ENCODE data around the gene RACK1.

DNA sequence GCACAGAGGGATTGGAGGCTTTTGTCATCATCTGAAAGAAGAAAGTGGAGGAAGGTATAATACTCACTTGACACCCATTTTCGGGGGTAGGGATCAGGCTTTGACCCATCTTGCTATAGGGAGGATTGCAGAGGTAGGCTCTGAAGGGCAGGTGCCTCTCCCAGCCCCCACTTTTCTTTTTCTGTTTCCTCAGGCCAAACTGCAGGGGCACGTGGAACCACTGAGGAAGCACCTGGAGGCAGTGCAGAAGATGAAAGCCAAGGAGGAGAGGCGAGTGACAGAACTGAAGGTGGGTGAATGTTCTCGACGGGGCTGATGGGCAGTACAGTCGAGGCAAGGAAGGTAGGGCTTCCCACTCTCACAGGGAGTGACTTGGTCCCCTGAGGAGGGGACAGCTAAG, 13.2 kb downstream of the RACK1 start:
- TF ChIP-seq, protein P1, sequence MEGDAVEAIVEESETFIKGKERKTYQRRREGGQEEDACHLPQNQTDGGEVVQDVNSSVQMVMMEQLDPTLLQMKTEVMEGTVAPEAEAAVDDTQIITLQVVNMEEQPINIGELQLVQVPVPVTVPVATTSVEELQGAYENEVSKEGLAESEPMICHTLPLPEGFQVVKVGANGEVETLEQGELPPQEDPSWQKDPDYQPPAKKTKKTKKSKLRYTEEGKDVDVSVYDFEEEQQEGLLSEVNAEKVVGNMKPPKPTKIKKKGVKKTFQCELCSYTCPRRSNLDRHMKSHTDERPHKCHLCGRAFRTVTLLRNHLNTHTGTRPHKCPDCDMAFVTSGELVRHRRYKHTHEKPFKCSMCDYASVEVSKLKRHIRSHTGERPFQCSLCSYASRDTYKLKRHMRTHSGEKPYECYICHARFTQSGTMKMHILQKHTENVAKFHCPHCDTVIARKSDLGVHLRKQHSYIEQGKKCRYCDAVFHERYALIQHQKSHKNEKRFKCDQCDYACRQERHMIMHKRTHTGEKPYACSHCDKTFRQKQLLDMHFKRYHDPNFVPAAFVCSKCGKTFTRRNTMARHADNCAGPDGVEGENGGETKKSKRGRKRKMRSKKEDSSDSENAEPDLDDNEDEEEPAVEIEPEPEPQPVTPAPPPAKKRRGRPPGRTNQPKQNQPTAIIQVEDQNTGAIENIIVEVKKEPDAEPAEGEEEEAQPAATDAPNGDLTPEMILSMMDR (IDR thresholded peaks at IDR 0.05; ENCODE audit: low read length): no peak
- no peak for TF ChIP-seq EZH2phosphoT487 (IDR thresholded peaks at IDR 0.05; ENCODE audit: low read length)
- TF ChIP-seq EZH2 (optimal IDR thresholded peaks at IDR 0.05; ENCODE audit: low read depth, low read length): no peak

Data from MM.1S (cell line).